Body of pancreas (tissue), 4 donors: Measurements from ENCODE around the gene TMEM212. TPM values are rescaled to one million over a fixed set of nuclear protein-coding genes. Genes with fewer than 3 reads are reported as not detected.

Experiments used
- ATAC-seq: fragments of 150-250 bp; one replicate; pipeline ENCODE4 v1.9.1; 2016
- DNase-seq, 4 donors: peaks; one replicate each; pipeline ENCODE4 v3.0.0-alpha.2; 2019
- H3K27ac ChIP-seq, 4 donors: fragments of 200-600 bp; sonication (generic); 1 replicate in 3 of 4; 2 replicates in 1 of 4; pipeline versions ENCODE4 v1.5.1 to v1.6.1; 2016 to 2019; ENCODE audit warnings: mild to moderate bottlenecking in 1 of 4, mixed read lengths in 1 of 4, moderate library complexity in 1 of 4
- H3K27me3 ChIP-seq, 2 donors: fragments of 200-600 bp; sonication (generic); one replicate each; pipeline ENCODE4 v1.6.0; 2016; ENCODE audit warnings: mild to moderate bottlenecking in 1 of 2
- H3K36me3 ChIP-seq, 2 donors: fragments of 200-600 bp; sonication (generic); replicated peaks in 1 of 2; 2 replicates each; pipeline ENCODE4 v1.5.1; 2016; ENCODE audit warnings: low read depth in 2 of 2; ENCODE audit not compliant: insufficient read depth in 1 of 2
- H3K4me1 ChIP-seq: fragments of 200-600 bp; sonication (generic); one replicate; pipeline ENCODE4 v1.6.0; 2016
- H3K4me3 ChIP-seq, 2 donors: fragments of 200-600 bp; sonication (generic); 1 replicate in 1 of 2; 2 replicates in 1 of 2; pipeline ENCODE4 v1.5.1; 2016 to 2019
- H3K9me3 ChIP-seq, 3 donors: fragments of 200-600 bp; sonication (generic); 1 replicate in 2 of 3; 2 replicates in 1 of 3; pipeline ENCODE4 v1.5.1; 2016
- POLR2A ChIP-seq, 3 donors: fragments of 450-650 bp; IDR thresholded peaks; one replicate each; pipeline ENCODE4 v1.6.1; 2016; ENCODE audit warnings: antibody characterized with exemption in 3 of 3, mild to moderate bottlenecking in 2 of 3
- WGBS, 2 donors: methylation state at CpG; one replicate each; pipeline ENCODE4 v1.1.5; 2017; 5-methylcytosine and 5-hydroxymethylcytosine counted together
- intact Hi-C: fragments of 100-400 bp; cut with DNase I; formaldehyde crosslinking; loops from one replicate; pipeline ENCODE4 v1.15.1; 2023
- total RNA-seq, 2 donors: library from RNA; depleted of rRNA; stranded (reverse); fragments of >200 nt; gene quantifications; one replicate each; pipeline ENCODE4 v1.1.0, GENCODE V29; 2016
- TF ChIP-seq, protein P1 (sequence below), 7 experiments: fragments of 450-650 bp in 4 of 7; fragments of 200-600 bp in 3 of 7; sonication (generic) in 3 of 7; IDR thresholded peaks; one replicate each; pipeline ENCODE4 v1.5.1; 2016 to 2019; ENCODE audit warnings: antibody characterized with exemption in 7 of 7

TMEM212 gene
- total RNA-seq, 2 donors from 2014 or later, result not detected

DNA sequence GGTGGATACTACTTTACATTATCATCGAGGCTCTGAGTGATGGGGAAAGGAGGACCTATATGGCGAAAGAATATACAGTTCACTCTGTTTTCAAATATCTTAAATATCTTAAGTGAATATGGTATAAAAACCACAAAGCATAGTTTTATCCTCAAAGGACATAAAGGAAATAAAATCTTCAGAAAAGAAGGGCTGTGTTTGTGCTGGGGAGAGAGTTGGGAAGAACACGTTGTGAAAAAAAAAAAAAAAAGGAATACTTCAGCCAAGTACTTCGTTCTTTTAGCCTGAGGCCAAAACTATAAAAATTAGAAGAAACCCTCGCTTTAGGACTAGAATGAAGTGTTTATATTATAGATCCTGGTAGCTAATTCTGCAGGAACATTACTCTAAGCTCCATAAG lies 10.2 kb upstream of the TMEM212 start:
- peaks cover 35% of the 10 kb centered on the region for H3K4me1 ChIP-seq
- intact Hi-C loops, result no loop called here
- DNase-seq, result no peak
- H3K4me3 ChIP-seq, result no peak overlapping the region
- WGBS, 2 donors, result 76 to 81% methylated on average over 5 of the region's 5 CpGs
- TF ChIP-seq POLR2A (IDR thresholded peaks at IDR 0.05), result no peak
- TF ChIP-seq, protein P1, sequence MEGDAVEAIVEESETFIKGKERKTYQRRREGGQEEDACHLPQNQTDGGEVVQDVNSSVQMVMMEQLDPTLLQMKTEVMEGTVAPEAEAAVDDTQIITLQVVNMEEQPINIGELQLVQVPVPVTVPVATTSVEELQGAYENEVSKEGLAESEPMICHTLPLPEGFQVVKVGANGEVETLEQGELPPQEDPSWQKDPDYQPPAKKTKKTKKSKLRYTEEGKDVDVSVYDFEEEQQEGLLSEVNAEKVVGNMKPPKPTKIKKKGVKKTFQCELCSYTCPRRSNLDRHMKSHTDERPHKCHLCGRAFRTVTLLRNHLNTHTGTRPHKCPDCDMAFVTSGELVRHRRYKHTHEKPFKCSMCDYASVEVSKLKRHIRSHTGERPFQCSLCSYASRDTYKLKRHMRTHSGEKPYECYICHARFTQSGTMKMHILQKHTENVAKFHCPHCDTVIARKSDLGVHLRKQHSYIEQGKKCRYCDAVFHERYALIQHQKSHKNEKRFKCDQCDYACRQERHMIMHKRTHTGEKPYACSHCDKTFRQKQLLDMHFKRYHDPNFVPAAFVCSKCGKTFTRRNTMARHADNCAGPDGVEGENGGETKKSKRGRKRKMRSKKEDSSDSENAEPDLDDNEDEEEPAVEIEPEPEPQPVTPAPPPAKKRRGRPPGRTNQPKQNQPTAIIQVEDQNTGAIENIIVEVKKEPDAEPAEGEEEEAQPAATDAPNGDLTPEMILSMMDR (IDR thresholded peaks at IDR 0.05), result no peak
- no peak overlapping the region for H3K27ac ChIP-seq
- ATAC-seq, result no peak
- H3K27me3 ChIP-seq, result no peaks in the 10 kb centered on the region
- H3K9me3 ChIP-seq, result no peaks in the 10 kb centered on the region
- H3K36me3 ChIP-seq, result no peaks in the 10 kb centered on the region

DNA sequence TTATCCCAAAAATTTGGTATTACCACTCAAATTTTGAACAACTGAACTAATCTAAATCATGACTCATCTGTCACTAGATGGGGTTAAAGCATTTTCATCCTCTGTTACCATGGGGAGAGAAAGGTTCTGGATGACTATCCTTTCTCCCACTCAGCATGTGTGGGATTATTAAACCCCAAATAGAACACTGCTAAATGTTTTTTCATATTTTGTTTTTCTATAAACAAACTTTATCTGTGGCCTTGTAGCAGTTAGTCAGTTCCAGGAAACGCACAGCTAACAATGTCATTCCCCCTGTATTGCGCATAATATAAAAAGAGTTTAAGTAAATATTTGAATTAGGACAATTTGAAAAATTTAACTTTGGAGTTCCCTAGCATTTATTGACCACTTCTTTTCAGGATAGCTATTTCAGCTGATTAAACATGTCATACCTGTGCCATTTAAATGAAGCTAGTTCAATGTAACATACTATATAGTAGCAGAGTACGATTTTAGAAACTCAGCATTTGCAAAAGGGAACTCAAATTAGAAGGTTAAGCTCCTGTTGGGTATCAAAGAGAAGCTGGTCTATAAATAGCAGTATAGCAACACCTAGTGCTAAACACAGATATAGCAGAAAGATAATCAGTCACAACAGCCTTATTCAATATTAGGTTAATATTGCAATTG lies 9.2 kb upstream of the TMEM212 start:
- Histone ChIP-seq H3K9me3 (no peaks in the 10 kb centered on the region), H3K27ac (peak overlapping the region in 3 of 4 donors; percentile 4 to 64 (median 6)), H3K4me1 (peaks cover 40% of the 10 kb centered on the region), H3K36me3 (no peaks in the 10 kb centered on the region), H3K4me3 (no peak overlapping the region), H3K27me3 (no peaks in the 10 kb centered on the region)
- intact Hi-C loops, result no loop called here
- DNase-seq (peak in 1 of 4 donors; percentile 30), ATAC-seq (peak; percentile 50)
- WGBS, 2 donors, result 8 to 13% methylated on average over 3 of the region's 3 CpGs
- no peak for TF ChIP-seq POLR2A (IDR thresholded peaks at IDR 0.05)
- TF ChIP-seq, protein P1 (IDR thresholded peaks at IDR 0.05), result peak; percentile 8 to 56 (median 51)

DNA sequence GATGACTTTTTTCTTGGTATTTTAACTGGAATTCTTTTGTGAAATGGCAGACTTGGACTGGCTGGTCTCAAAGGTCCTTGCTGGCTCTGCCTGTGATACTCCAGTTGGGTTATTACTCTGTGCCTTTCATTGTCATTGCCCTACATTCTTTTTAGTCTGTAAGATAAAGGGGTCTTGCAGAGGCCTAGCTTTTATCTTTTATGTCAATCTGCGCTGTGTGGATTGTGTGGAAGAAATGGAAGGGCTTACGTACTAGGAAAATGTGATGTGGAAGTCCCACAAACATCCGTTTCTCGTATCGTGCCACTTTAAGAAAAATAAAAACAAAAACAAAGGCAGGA lies 8.7 kb upstream of the TMEM212 start:
- WGBS, 2 donors, result 37 to 65% methylated on average over 5 of the region's 5 CpGs
- H3K27ac ChIP-seq, result peak overlapping the region in 3 of 4 donors; percentile 4 to 64 (median 6)
- H3K36me3 ChIP-seq, result no peaks in the 10 kb centered on the region
- ATAC-seq (no peak), DNase-seq (no peak)
- H3K4me1 ChIP-seq, result peaks cover 37% of the 10 kb centered on the region
- no peak for TF ChIP-seq POLR2A (IDR thresholded peaks at IDR 0.05)
- TF ChIP-seq, protein P1 (IDR thresholded peaks at IDR 0.05), result no peak
- intact Hi-C loops, result no loop called here
- H3K9me3 ChIP-seq, result no peaks in the 10 kb centered on the region
- no peak overlapping the region for H3K4me3 ChIP-seq
- H3K27me3 ChIP-seq, result no peaks in the 10 kb centered on the region

DNA sequence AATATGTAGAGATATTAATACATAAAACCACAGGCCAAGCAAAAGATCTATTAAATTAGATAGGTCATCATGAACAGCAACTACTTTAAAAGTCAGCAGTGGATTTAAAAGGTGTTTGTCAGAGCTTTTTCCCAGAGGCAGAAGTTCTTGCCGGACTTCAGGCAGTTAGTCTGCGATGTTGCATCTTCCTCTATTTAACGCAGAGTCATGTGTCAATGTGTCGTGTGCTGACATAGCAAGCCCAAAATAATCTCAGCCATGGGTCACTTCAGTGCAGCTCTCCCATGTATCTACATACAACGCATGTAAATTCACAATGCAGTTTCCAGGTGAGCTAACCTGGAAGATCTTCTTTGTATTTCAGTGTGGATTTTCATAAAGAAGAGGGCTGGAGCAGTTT lies 8.0 kb upstream of the TMEM212 start:
- Histone ChIP-seq H3K4me3 (no peak overlapping the region), H3K36me3 (no peaks in the 10 kb centered on the region), H3K27me3 (no peaks in the 10 kb centered on the region), H3K27ac (no peak overlapping the region), H3K4me1 (peaks cover 30% of the 10 kb centered on the region), H3K9me3 (no peaks in the 10 kb centered on the region)
- intact Hi-C loops, result no loop called here
- 82% methylated on average over 5 of the region's 5 CpGs for WGBS, 2 donors
- DNase-seq (no peak), ATAC-seq (no peak)
- TF ChIP-seq, protein P1 (IDR thresholded peaks at IDR 0.05), result no peak
- TF ChIP-seq POLR2A (IDR thresholded peaks at IDR 0.05), result no peak

DNA sequence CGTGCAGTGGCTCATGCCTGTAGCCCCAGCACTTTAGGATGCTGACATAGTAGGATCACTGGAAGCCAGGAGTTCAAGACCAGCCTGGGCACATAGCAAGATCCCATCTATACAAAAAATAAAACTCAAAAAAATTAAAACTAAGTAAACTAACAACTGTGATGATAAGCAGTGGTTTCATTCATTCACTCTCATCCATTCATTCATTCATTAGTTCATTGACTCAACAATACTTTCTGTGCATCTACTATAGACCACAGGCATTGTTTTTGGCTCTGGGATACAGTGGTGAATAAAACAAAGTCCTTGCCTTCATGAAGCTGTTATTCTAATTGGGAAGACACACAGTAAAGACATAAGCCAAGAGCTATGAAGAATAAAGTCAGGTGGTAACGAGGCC lies 7.5 kb upstream of the TMEM212 start:
- H3K27ac ChIP-seq, result no peak overlapping the region
- intact Hi-C loops, result no loop called here
- ATAC-seq (no peak), DNase-seq (no peak)
- no peaks in the 10 kb centered on the region for H3K9me3 ChIP-seq
- H3K4me1 ChIP-seq, result peaks cover 32% of the 10 kb centered on the region
- TF ChIP-seq, protein P1 (IDR thresholded peaks at IDR 0.05), result no peak
- TF ChIP-seq POLR2A (IDR thresholded peaks at IDR 0.05), result no peak
- no peaks in the 10 kb centered on the region for H3K27me3 ChIP-seq
- no peak overlapping the region for H3K4me3 ChIP-seq
- H3K36me3 ChIP-seq, result no peaks in the 10 kb centered on the region
- 55 to 56% methylated on average over 2 of the region's 2 CpGs for WGBS, 2 donors
